Large intestine (tissue), 3 donors: ENCODE results near the gene SYMPK. TPM values are rescaled to one million over a fixed set of nuclear protein-coding genes. Genes with fewer than 3 reads are reported as not detected.

Experiments
- DNase-seq, 2 donors: peaks; one replicate each; pipeline versions ENCODE4 v3.0.0 to v3.0.0-alpha.2; 2013
- H3K27ac ChIP-seq: one replicate; pipeline ENCODE4 v1.5.1; 2013; ENCODE audit warnings: low read length
- H3K27me3 ChIP-seq: 2 replicates; pipeline ENCODE4 v1.6.1; 2013; ENCODE audit warnings: low read length; ENCODE audit not compliant: control insufficient read depth, insufficient read depth
- H3K36me3 ChIP-seq: 2 replicates; pipeline ENCODE4 v1.6.1; 2013; ENCODE audit warnings: low read length; ENCODE audit not compliant: control insufficient read depth, insufficient read depth
- H3K4me1 ChIP-seq: one replicate; pipeline ENCODE4 v1.6.1; 2013; ENCODE audit warnings: low read length; ENCODE audit not compliant: control insufficient read depth, insufficient read depth
- H3K4me3 ChIP-seq: one replicate; pipeline ENCODE4 v1.5.1; 2013; ENCODE audit warnings: low read length
- H3K9me3 ChIP-seq: one replicate; pipeline ENCODE4 v1.6.1; 2013; ENCODE audit warnings: mild to moderate bottlenecking, low read depth, low read length, moderate library complexity; ENCODE audit not compliant: control insufficient read depth
- WGBS: methylation state at CpG from one replicate; pipeline ENCODE4 v1.1.5; 2013; ENCODE audit warnings: low lambda C conversion rate; ENCODE audit not compliant: insufficient coverage; 5-methylcytosine and 5-hydroxymethylcytosine counted together
- polyA plus RNA-seq: library from polyadenylated mRNA; unstranded; fragments of 120-200 nt; gene quantifications from one replicate; pipeline ENCODE4 v1.2.1, GENCODE V29; 2013

Gene SYMPK
- polyA plus RNA-seq, 1 donor, result 65.0 TPM

GRCh38 chr19:45852145-45852750 is 10.7 kb downstream of the SYMPK start:
- no peak overlapping the region for H3K27ac ChIP-seq
- H3K4me3 ChIP-seq, result no peak overlapping the region
- no peak for DNase-seq
- H3K36me3 ChIP-seq, result peaks cover 71% of the 10 kb centered on the region
- H3K4me1 ChIP-seq, result no peaks in the 10 kb centered on the region
- no peaks in the 10 kb centered on the region for H3K27me3 ChIP-seq
- WGBS, result no CpG with 5 or more reads among the region's 10 CpGs
- H3K9me3 ChIP-seq, result no peaks in the 10 kb centered on the region

GRCh38 chr19:45848922-45849321 is 14.0 kb downstream of the SYMPK start:
- Histone ChIP-seq H3K36me3 (peaks cover 68% of the 10 kb centered on the region), H3K27ac (no peak overlapping the region), H3K4me1 (no peaks in the 10 kb centered on the region), H3K9me3 (no peaks in the 10 kb centered on the region), H3K4me3 (no peak overlapping the region), H3K27me3 (no peaks in the 10 kb centered on the region)
- WGBS, result 100% methylated on average over 2 of the region's 4 CpGs
- no peak for DNase-seq

GRCh38 chr19:45847663-45848062 is 15.3 kb downstream of the SYMPK start:
- 100% methylated on average over 2 of the region's 13 CpGs for WGBS
- DNase-seq, result no peak
- no peak overlapping the region for H3K27ac ChIP-seq
- peaks cover 68% of the 10 kb centered on the region for H3K36me3 ChIP-seq
- no peaks in the 10 kb centered on the region for H3K27me3 ChIP-seq
- no peak overlapping the region for H3K4me3 ChIP-seq
- H3K4me1 ChIP-seq, result no peaks in the 10 kb centered on the region
- H3K9me3 ChIP-seq, result no peaks in the 10 kb centered on the region

GRCh38 chr19:45842198-45842597 is 20.7 kb downstream of the SYMPK start:
- H3K4me1 ChIP-seq, result no peaks in the 10 kb centered on the region
- no peak overlapping the region for H3K27ac ChIP-seq
- DNase-seq, result no peak
- H3K4me3 ChIP-seq, result no peak overlapping the region
- WGBS, result no CpG with 5 or more reads among the region's 14 CpGs
- peaks cover 4% of the 10 kb centered on the region for H3K9me3 ChIP-seq
- H3K36me3 ChIP-seq, result peaks cover 66% of the 10 kb centered on the region
- no peaks in the 10 kb centered on the region for H3K27me3 ChIP-seq

- Histone ChIP-seq H3K27ac (no peak overlapping the region), H3K27me3 (no peaks in the 10 kb centered on the region), H3K4me3 (no peak overlapping the region), H3K4me1 (no peaks in the 10 kb centered on the region), H3K9me3 (peaks cover 4% of the 10 kb centered on the region), H3K36me3 (peaks cover 65% of the 10 kb centered on the region)
- DNase-seq, result no peak
- no CpG with 5 or more reads among the region's 7 CpGs for WGBS
Measured at GRCh38 chr19:45834970-45835369, 28.0 kb downstream of the SYMPK start.

- Histone ChIP-seq H3K27me3 (no peaks in the 10 kb centered on the region), H3K36me3 (peaks cover 85% of the 10 kb centered on the region), H3K4me1 (no peaks in the 10 kb centered on the region), H3K9me3 (no peaks in the 10 kb centered on the region), H3K27ac (no peak overlapping the region), H3K4me3 (no peak overlapping the region)
- no CpG with 5 or more reads among the region's 16 CpGs for WGBS
- no peak for DNase-seq
Measured at GRCh38 chr19:45828945-45829344, 34.0 kb downstream of the SYMPK start.

- no CpG with 5 or more reads among the region's 9 CpGs for WGBS
- no peaks in the 10 kb centered on the region for H3K9me3 ChIP-seq
- DNase-seq, result no peak
- peaks cover 89% of the 10 kb centered on the region for H3K36me3 ChIP-seq
- no peaks in the 10 kb centered on the region for H3K27me3 ChIP-seq
- H3K4me3 ChIP-seq, result no peak overlapping the region
- H3K4me1 ChIP-seq, result no peaks in the 10 kb centered on the region
- H3K27ac ChIP-seq, result no peak overlapping the region
Measured at GRCh38 chr19:45828523-45828922, 34.4 kb downstream of the SYMPK start.

GRCh38 chr19:45827459-45828093 is 35.4 kb downstream of the SYMPK start:
- no peak overlapping the region for H3K27ac ChIP-seq
- DNase-seq, result no peak
- H3K36me3 ChIP-seq, result peaks cover 92% of the 10 kb centered on the region
- H3K27me3 ChIP-seq, result no peaks in the 10 kb centered on the region
- WGBS, result no CpG with 5 or more reads among the region's 16 CpGs
- H3K4me3 ChIP-seq, result no peak overlapping the region
- H3K9me3 ChIP-seq, result no peaks in the 10 kb centered on the region
- no peaks in the 10 kb centered on the region for H3K4me1 ChIP-seq

GRCh38 chr19:45826934-45827333 is 36.0 kb downstream of the SYMPK start:
- no peak for DNase-seq
- whole genome bisulfite sequencing, result no CpG with 5 or more reads among the region's 11 CpGs
- Histone ChIP-seq H3K27me3 (no peaks in the 10 kb centered on the region), H3K4me3 (no peak overlapping the region), H3K27ac (no peak overlapping the region), H3K36me3 (peaks cover 90% of the 10 kb centered on the region), H3K9me3 (no peaks in the 10 kb centered on the region), H3K4me1 (no peaks in the 10 kb centered on the region)

GRCh38 chr19:45825917-45826893 is 36.7 kb downstream of the SYMPK start:
- Histone ChIP-seq H3K4me1 (no peaks in the 10 kb centered on the region), H3K27ac (no peak overlapping the region), H3K36me3 (peaks cover 90% of the 10 kb centered on the region), H3K9me3 (no peaks in the 10 kb centered on the region), H3K4me3 (no peak overlapping the region), H3K27me3 (no peaks in the 10 kb centered on the region)
- no CpG with 5 or more reads among the region's 22 CpGs for WGBS
- no peak for DNase-seq
